HG03469 (cell line): Measurements from ENCODE around the gene CTNNA3.
"Not testable (repeated sequence)": the region's sequence is repeated elsewhere in the genome, so short reads cannot be mapped to it uniquely, and the experiment has no call there.

Experiments
- ATAC-seq: cut with Tn5 transposase; IDR thresholded peaks from one replicate; pipeline ENCODE4 v1.9.1; 2021; ENCODE audit warnings: mild to moderate bottlenecking, moderate library complexity, moderate number of reproducible peaks; ENCODE audit not compliant: unreplicated experiment

CTNNA3 gene

DNA sequence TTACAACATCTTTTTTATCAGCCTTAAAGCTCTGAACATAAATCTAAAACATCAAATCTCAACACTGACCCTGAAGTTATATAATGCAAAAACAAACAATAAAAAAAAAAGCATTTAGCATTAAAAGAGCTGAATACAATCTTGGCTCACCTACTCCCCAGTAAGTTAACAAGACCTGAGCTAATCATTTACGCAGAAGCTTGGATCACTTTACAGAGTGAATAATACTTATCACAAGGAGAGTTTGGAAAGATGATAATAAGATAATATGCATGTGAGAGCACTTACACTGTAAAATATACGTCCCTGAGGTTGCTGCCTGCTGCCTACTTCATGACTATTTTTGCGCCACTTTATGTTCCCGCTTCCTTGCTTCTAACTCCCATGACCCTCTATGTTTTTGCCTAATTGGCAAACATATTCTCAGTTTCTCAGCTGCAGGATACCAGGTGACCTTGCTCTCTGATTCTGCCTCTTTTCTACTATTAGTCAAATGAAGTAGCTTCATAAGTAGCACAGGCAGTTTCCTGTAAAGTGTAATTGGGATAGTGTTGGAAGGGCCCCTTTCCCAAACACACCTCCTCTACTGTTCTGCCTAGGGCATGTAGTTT is 436.6 kb downstream of the CTNNA3 start:
- no peak for ATAC-seq

DNA sequence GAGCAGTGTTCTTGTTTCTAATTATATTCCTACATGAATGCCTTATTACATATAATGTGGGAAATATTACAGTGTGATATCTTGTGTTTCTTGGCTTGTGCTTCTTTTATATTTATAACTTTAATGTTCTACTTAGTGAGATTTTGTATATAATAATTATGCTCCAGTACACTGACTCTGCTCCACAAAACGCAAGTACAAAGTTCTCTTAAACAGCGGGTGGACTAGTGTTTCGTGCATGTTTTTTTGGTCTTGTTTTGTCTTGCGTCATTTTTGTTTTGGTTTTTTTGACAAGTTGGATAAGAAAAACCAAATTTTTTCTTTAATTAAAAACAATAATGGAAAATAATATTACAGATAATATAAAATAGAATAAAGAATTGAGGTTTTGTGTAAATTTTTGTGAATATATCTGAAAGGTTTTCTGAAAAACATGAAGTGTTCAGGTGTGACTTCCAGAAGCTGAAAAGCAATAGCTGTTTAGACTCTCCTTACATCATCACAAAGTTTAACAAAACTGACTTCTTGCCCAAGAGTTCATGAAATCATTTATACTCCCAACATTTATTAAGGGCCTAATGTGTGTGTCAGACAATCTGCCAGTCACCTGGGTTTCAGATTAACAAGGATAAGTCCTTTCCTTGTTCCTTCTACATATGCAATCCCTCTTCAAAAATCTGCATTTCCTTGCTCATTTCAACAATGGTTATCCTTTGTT is 438.4 kb downstream of the CTNNA3 start:
- ATAC-seq: no peak

DNA sequence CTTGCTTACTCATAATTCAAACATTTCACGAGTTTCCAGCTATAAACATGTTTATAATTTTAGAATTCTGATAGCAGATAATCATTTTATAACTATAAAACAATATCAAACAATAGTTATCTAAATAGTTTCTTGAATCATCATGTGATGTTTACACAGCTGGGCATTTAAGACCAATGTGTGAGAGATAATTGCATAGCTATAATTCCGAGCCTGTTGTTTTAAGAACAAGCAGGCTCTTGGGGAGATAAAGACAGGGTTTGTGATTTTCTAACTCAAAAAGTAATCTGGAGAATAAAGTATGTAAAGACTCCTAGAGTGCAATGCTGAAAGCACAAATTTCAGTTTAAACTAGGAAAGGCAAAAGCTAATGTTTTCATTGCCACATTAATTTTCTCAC is 439.0 kb downstream of the CTNNA3 start:
- ATAC-seq: no peak

DNA sequence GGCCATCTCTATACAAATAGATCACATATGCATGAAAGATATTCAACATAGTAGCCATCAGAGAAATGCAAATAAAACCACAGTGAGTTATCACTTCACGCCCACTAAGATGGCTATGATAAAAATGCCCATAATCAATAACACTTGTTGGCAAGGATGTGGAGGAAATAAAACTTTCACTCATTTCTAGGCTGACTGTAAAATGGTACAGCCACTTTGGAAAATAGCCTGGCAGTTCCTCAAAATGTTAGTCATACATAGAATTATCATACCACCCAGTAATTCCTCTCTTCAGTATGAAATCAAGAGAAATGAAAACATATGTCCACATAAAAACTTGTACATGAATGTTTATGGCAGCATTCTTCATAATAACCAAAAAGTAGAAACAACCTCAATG is 445.3 kb downstream of the CTNNA3 start:
- ATAC-seq: no peak

DNA sequence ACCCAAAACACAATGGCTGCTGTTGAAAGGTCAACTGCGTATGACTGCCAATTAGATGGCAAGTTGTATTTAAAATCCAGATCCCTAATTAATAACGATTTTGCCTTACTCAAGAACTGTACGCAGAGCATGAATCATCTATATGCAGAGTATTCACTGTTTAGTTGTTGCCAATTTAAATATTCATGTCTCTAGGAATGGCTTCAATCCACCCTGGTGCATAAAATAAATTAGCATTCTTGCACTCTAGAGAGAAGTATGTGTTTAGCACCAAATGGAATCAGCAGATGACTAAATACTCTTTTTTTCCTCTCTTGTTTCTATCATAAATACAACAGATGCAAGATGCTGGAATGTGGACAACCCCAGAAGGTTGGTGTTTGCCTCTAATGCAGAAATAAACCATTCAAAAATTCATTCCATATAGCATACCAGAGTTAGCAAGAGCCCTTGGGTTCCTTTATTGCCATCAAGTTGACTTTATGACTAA is 449.9 kb downstream of the CTNNA3 start:
- no peak for ATAC-seq

DNA sequence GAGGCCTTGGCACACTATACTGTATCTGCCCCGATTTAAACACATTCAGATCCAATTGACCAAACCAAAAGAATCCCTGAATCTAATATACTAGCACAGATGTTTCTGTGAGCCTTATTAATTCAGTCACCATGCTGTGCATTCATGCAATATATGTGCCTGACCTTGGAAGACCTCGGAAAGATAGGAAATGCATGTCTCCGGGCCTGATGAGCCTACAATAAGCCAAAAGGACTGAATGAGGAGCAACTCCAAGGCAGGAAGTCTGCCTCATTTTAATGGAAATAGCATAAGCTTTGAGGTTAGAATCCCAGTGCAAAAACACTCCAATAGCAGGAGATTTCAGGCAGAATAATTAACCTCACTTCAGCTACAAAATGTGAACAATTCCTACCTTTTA is 453.5 kb downstream of the CTNNA3 start:
- ATAC-seq: no peak

DNA sequence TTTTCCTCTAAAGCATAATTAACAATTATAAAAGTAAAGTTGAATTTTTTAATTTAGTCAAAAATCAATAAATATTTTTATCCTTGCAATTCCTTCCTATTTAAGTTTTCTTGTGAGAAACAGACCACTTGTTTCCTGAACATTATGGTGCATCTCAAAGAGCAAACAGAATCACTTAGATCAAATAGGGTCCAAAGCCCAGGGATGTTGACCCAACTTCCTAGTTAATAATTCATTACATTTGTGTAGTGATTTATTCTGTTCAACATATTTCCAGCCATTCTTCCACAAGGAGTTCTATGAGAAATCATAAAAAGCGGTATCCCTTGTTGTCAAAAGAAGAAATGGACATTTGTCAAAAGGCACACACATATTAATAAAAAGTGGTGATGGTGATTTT is 454.5 kb downstream of the CTNNA3 start:
- ATAC-seq: no peak

DNA sequence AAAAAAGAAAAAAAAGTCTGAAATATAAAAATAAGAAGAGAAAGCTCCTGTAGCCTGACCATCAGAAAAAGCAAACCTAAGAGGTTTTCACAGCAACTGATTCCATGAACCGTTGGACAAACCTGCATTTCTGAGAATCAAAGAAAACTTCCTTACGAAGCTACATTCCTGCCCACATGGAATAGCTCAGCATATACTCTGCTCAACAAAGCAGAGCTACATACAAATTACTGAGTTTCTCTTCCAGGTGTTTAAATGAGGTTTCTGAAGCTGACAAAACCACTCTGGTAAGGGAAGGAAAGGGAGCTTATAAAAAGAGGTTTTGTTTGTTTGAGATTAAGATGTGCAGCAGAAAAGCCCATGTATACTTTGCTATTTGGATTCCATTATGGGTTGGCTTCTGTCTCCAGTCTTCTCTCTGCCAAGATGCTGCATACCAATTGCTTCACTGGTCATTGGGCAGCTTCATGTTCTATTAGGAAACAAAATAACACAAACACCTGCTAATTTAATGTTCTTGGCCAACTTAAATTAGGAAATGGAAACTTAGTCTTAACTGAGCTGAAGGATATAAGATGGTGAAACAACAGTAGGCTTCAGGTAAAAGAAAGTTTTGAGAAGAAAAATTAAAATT is 456.0 kb downstream of the CTNNA3 start:
- no peak for ATAC-seq

DNA sequence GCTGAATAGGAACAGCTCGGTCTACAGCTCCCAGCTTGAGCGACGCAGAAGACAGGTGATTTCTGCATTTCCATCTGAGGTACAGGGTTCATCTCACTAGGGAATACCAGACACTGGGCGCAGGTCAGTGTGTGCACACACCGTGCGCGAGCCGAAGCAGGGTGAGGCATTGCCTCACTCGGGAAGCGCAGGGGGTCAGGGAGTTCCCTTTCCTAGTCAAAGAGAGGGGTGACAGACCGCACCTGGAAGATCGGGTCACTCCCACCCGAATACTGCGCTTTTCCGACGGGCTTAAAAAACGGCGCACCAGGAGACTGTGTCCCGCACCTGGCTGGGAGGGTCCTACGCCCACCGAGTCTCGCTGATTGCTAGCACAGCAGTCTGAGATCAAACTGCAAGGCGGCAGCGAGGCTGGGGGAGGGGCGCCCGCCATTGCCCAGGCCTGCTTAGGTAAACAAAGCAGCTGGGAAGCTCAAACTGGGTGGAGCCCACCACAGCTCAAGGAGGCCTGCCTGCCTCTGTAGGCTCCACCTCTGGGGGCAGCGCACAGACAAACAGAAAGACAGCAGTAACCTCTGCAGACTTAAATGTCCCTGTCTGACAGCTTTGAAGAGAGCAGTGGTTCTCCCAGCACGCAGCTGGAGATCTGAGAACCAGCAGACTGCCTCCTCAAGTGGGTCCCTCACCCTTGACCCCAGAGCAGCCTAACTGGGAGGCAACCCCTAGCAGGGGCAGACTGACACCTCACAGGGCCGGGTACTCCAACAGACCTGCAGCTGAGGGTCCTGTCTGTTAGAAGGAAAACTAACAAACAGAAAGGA is 465.1 kb downstream of the CTNNA3 start:
- not testable (repeated sequence) for ATAC-seq

DNA sequence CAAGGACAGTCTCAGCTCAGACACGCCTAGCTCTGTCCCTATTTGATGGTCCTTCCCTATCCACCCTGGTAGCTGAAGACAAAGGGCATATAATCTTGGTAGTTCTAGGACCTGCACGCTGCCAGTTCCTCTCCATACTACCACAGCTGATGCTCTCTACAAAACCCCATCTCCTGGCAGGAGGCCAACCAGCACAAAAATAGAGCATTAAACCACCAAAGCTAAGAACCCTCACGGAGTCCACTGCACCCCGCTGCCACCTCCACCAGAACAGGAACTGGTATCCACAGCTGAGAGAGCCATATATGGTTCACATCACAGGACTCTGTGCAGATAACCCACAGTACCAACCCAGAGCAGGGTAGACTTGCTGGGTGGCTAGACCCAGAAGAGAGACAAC is 470.8 kb downstream of the CTNNA3 start:
- no peak for ATAC-seq

DNA sequence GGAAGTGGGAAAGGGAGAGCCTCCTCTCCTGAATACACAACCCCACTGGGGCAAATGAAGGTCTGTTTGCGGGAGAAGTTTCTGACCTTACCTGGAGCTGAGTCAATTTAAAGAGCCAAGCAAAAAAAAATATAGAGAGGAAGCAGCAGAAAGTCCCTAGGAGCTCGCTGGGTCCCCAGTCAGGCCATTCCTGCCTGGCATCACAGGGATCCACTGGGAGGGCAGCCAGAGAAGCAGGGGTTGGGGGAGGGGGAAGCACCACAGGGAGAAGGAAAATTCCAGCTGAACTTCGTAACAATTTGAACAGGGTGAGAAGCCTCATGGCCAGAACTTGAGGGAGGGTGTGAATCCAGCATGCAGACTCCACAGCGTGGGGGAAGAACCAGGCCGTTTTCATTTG is 471.4 kb downstream of the CTNNA3 start:
- ATAC-seq: no peak

DNA sequence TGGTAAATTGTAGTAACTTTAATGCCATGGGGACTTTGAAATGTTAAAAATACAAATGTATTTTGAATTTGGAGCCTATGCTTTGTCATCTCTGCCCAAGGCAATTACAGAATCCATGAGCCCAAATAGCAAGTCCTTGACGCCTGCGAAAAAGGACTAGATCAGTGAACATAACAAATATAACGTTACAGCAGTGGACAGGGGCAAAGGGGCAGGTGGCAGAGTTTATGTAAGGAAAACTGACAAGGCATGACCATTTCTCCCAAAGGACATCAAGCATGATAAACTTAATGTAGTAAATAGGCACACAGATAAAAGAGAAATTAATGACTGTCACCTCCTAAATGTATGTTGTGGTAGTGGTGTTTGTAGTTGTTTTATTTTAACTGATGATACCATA is 473.1 kb downstream of the CTNNA3 start:
- no peak for ATAC-seq

DNA sequence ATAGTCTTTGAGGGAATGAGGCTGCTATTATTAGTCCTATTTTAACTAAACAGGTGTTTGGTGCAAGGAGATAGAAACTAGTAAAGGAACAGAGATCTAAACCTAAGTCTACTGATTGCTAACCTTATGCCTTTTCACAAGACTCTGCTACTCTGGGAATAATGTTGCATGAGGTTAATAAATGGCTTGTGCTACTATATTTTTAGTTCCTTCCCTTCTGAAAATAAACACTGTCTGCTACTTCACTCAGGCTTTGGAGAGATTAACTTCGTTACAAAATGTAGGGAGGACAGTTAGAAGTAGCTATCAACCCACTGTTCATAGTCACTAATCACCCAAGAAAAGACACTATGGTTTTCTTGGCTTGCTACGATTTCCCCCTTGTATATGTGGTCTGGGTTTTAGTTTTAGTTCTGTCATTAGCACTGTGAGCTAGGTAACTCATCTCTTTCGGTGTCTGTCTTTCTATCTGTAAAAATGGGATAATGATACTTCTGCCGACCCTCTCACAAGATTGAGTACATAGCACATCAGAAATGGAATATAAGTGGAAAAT is 474.0 kb downstream of the CTNNA3 start:
- ATAC-seq: no peak

DNA sequence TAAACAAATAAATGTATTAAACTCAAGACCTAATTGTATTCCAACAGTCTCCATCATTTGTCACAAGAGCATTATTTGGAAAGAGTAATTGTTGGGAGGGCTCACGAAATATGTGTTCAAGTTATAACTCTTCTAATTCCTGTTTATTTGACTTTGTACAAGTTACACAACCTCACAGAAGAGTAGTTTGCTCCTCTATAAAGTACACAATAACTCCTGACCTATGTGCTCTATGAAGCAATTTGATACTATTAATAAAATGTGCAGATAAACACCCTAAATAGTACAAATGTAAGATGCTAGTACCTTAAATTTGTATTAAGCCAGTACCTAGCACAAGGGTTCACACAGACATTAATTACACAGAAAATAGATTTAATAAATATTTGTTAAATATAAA is 484.3 kb downstream of the CTNNA3 start:
- no peak for ATAC-seq

DNA sequence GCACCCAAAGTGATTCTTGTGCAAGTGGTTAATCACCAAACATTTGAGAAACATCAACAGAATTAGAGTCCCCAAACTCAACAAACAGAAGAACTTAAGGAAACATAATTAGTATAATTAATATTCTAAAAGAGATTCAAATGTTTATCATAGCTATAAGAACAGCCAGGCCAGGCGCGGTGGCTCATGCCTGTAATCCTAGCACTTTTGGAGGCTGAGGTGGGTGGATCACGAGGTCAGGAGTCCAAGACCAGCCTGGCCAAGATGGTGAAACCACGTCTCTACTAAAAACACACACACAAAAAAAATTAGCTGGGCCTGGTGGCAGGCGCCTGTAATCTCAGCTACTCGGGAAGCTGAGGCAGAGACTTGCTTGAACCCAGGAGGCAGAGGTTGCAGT is 488.1 kb downstream of the CTNNA3 start:
- not testable (repeated sequence) for ATAC-seq

DNA sequence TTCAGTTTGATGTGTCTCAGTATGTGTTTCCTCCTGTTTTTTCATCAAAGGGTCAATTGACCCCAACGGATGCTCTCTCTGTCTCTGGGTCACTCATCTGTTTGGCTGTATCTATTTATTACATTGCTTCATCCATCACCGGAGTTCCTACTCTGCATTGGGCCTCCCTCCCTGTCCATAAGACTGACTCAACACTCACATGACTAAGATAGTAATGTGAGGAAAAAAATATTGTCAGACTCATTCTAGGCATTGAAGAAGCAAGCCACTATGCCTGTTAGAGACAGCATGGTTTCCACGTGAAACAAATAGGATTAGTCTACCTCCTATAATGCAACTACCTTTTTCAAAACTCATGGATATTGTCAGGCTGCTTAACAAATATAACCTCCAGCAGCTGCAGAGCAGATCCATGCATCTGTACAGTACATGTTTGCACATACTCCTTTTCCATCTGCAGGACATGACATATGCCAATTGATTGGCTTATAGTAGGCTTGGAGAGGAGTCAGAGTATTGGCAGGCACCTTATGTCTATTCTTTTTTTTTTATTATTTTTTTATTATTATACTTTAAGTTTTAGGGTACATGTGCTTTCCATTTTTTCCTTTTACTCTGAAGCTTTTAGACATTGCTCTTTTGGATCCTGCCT is 495.0 kb downstream of the CTNNA3 start:
- no peak for ATAC-seq

DNA sequence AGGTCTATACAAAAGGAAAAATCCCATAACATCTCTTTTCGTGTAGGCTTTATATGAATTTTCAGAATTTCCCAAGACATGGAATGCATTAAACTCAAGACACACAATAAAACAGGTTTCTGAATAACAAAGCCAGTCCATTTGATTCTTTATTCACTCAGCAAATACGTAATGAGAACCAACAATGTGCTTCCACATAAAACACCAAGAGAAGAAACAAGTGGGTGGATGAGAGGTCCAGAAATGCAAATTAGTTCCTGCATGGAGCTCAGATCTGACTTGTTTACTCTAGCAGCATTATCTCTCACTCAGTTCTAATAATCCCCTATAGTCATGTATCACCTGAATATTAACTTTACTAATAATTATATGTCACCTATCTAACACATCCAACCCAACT is 520.6 kb downstream of the CTNNA3 start:
- ATAC-seq: no peak

DNA sequence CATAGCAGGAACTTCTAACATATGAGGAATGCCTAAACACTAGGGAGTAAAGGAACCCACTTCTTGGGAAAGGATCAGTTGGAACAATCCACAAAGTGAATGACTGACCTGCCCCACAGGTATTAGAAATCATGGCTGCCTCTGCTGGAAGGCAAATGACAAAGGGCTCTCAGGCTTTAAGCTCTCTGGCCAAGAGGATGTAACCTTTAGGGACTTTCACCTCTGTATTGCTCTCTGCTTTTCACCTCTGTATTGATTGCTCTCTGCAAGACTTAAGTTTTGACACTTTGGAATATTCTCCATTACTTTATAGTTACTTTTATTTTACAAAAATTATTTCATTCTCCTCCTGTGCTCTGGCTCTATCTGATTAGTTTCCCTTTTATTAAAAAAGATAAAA is 522.2 kb downstream of the CTNNA3 start:
- no peak for ATAC-seq

DNA sequence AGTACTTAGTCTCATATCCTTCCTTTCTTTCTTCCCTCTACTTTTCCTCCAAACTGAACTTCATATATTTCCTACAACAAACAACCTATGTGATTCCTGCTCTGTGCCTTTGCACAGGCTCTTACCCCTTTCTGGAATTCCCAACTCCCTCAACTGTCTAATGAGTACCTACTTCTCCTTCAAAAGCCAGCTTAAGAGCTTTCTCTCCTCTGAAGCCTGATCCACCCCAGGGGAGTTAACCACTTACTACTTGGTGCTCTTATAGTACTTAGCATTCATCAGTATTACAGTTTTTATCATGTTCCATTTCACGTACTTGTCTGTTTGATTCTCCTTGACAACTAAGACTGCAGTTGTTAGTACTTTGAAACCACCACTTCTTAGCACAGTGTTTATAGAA is 524.0 kb downstream of the CTNNA3 start:
- no peak for ATAC-seq

DNA sequence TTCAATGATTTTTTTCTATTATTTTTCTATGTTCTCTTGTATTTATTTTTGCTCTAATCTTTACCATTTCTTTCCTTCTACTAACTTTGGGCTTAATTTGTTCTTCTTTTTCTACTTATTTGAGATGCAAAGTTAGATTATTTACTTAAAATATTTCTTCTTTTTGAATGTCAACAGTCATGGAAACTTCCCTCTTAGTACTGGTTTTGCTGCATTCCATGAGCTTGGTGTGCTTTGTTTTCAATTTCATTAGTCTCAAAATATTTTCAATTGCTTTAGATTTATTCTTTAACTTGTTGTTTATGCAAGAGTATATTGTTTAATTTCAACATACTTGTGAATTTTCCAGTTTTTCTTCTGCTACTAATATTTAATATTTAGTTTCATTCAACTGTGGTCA is 539.8 kb downstream of the CTNNA3 start:
- no peak for ATAC-seq

DNA sequence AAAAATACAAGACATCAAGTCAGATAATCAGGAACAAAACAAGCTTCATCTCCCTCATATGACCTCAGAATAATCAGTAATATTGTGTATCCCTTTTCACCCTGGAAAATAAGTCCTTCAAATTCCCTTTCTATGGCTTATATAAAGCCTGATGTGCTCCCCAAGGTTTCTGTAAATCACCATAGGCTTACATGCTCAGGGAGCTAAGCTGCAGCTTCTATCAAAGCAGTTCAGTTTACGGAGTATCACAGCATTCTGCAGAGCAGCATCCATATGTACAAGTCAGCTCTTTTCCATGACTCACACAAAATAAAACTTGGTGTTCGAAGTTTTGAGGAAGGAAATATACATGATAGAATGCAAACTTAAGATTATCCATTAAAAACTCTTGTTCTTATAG is 544.5 kb downstream of the CTNNA3 start:
- no peak for ATAC-seq
